A549 treated with CpdA at 1 μM for 4 hours (cell line): Measurements from ENCODE around the gene ARPC4. TPM values are rescaled to one million over a fixed set of nuclear protein-coding genes. Genes with fewer than 3 reads are reported as not detected.

Source experiments
- total RNA-seq: library from RNA; stranded (reverse); fragments of 200-300 nt; extraction: Qiagen RNA extraction; gene quantifications from 5 replicates; pipeline ENCODE4 v1.2.3, GENCODE V29; 2022; ENCODE audit warnings: low read depth

The ARPC4 gene
- total RNA-seq = 154 to 256 TPM (median 159 TPM) in 5 replicates

GRCh38 chr3:9792405-9793160 lies at the start of gene ARPC4, which contains the start of gene TADA3:
Gene ARPC4, plus strand, starts transcription at chr3:9793082. Its CDS starts 40 bp downstream, at chr3:9793122.
Gene TADA3, minus strand, starts transcription at chr3:9792473. Its CDS starts 1,007 bp downstream, at chr3:9791466.

GRCh38 chr3:9749645-9750555 lies 43.0 kb upstream of the ARPC4 start, which contains the start of gene OGG1:
Gene OGG1, plus strand, starts transcription at chr3:9749952. Its CDS starts 335 bp downstream, at chr3:9750287.

GRCh38 chr3:9769426-9770275 lies 23.2 kb upstream of the ARPC4 start, which contains the start of gene CAMK1:
Gene CAMK1, minus strand, starts transcription at chr3:9769947. Its CDS starts 2,198 bp downstream, at chr3:9767749.

GRCh38 chr3:9809615-9810432 lies 16.9 kb downstream of the ARPC4 start, which contains the start of gene TTLL3:
Gene TTLL3, plus strand, starts transcription at chr3:9810262. Its CDS starts 400 bp downstream, at chr3:9810662.

GRCh38 chr3:9843715-9844438 lies 51.0 kb downstream of the ARPC4 start, which contains the start of gene RPUSD3:
Gene RPUSD3, minus strand, starts transcription at chr3:9844008. Its CDS starts 18 bp downstream, at chr3:9843990.

Other genes with a start within 250 kb of the ARPC4 start
- 0.05 to 0.78 TPM (median 0.08 TPM) in 5 replicates for gene LHFPL4, start 239.3 kb upstream of the ARPC4 start, total RNA-seq
- 26.4 to 30.7 TPM (median 28.7 TPM) in 5 replicates for gene MTMR14, start 143.6 kb upstream of the ARPC4 start, total RNA-seq
- 0.13 to 0.41 TPM (median 0.23 TPM) in 4 of 5 replicates, not detected in the other for gene CPNE9, start 89.2 kb upstream of the ARPC4 start, total RNA-seq
- 17.1 to 19.5 TPM (median 18.2 TPM) in 5 replicates for gene BRPF1, start 61.3 kb upstream of the ARPC4 start, total RNA-seq
- gene OGG1, start 43.1 kb upstream of the ARPC4 start, total RNA-seq = 14.5 to 17.6 TPM (median 16.5 TPM) in 5 replicates
- gene CAMK1, start 23.1 kb upstream of the ARPC4 start, total RNA-seq = 13.6 to 17.6 TPM (median 16.7 TPM) in 5 replicates
- 53.3 to 59.8 TPM (median 58.6 TPM) in 5 replicates for gene TADA3, start 609 bp upstream of the ARPC4 start, total RNA-seq
- gene TTLL3, start 17.2 kb downstream of the ARPC4 start, total RNA-seq = 6.2 to 11.1 TPM (median 7.2 TPM) in 5 replicates
- gene RPUSD3, start 50.9 kb downstream of the ARPC4 start, total RNA-seq = 34.8 to 48.6 TPM (median 43.3 TPM) in 5 replicates
- gene CIDEC, start 87.2 kb downstream of the ARPC4 start, total RNA-seq = 1.6 to 3.0 TPM (median 2.6 TPM) in 5 replicates
- gene JAGN1, start 97.5 kb downstream of the ARPC4 start, total RNA-seq = 50.9 to 72.3 TPM (median 67.1 TPM) in 5 replicates
- gene IL17RE, start 109.8 kb downstream of the ARPC4 start, total RNA-seq = 0.87 to 1.3 TPM (median 1.0 TPM) in 5 replicates
- 12.1 to 14.7 TPM (median 13.1 TPM) in 5 replicates for gene IL17RC, start 124.0 kb downstream of the ARPC4 start, total RNA-seq
- gene CRELD1, start 140.8 kb downstream of the ARPC4 start, total RNA-seq = 10.8 to 13.6 TPM (median 12.8 TPM) in 5 replicates
- gene PRRT3, start 159.3 kb downstream of the ARPC4 start, total RNA-seq = 0.72 to 1.5 TPM (median 1.4 TPM) in 5 replicates
- gene EMC3, start 193.8 kb downstream of the ARPC4 start, total RNA-seq = 117 to 135 TPM (median 127 TPM) in 5 replicates
- 17.5 to 26.0 TPM (median 19.9 TPM) in 5 replicates for gene FANCD2, start 233.4 kb downstream of the ARPC4 start, total RNA-seq